SK-N-SH (cell line): Measurements from ENCODE around the gene CA6. TPM values are rescaled to one million over a fixed set of nuclear protein-coding genes. Genes with fewer than 3 reads are reported as not detected.
"Not testable (repeated sequence)": the region's sequence is repeated elsewhere in the genome, so short reads cannot be mapped to it uniquely, and the experiment has no call there.

ENCODE experiments used
- CTCF ChIA-PET: fragments of 300-600, 350-600 bp; formaldehyde crosslinking; extraction: SDS; loops from one replicate; lab custom pipeline; 2021; lab: Yijun Ruan, JAX
- POLR2A ChIA-PET: fragments of 350-600 bp; sonication (Branson Sonifier 250); formaldehyde crosslinking; extraction: SDS; loops from one replicate; lab custom pipeline; 2020; ENCODE audit warnings: antibody characterized with exemption, inconsistent platforms; lab: Yijun Ruan, JAX
- DNase-seq: peaks from one replicate; pipeline ENCODE4 v3.0.0; 2012
- H2AFZ ChIP-seq: fragments of 200-600 bp; sonication (generic); 2 replicates; pipeline ENCODE4 v1.8.1; 2016; ENCODE audit warnings: antibody characterized with exemption, mild to moderate bottlenecking, low read depth
- H3F3A ChIP-seq: fragments of 200-600 bp; sonication (generic); replicated peaks from 2 replicates; pipeline ENCODE3; 2016; ENCODE audit warnings: antibody characterized with exemption, mild to moderate bottlenecking; ENCODE audit not compliant: insufficient read depth
- H3K27ac ChIP-seq, 2 experiments: fragments of 200-500 bp in 1 of 2; fragments of 200-600 bp in 1 of 2; sonication (Bioruptor generic) in 1 of 2; sonication (generic), shearing (Covaris generic) in 1 of 2; 2 replicates each; pipeline versions ENCODE4 v1.5.1 to v1.6.1; 2014 to 2016; ENCODE audit warnings: low read depth in 2 of 2, inconsistent platforms in 1 of 2, low read length in 1 of 2, mild to moderate bottlenecking in 1 of 2, mixed read lengths in 1 of 2
- H3K27me3 ChIP-seq: fragments of 200-600 bp; sonication (generic), shearing (Covaris generic); 2 replicates; pipeline ENCODE4 v1.6.1; 2016; ENCODE audit warnings: mixed run types; ENCODE audit not compliant: insufficient read depth
- H3K36me3 ChIP-seq, 2 experiments: fragments of 200-500 bp in 1 of 2; fragments of 200-600 bp in 1 of 2; sonication (Bioruptor generic) in 1 of 2; sonication (generic) in 1 of 2; replicated peaks in 1 of 2; 2 replicates each; pipeline versions ENCODE3 to v1.5.1; 2014 to 2016; ENCODE audit warnings: low read length in 1 of 2, mild to moderate bottlenecking in 1 of 2; ENCODE audit not compliant: insufficient read depth in 2 of 2, control insufficient read depth in 1 of 2
- H3K4me1 ChIP-seq, 2 experiments: fragments of 200-500 bp in 1 of 2; fragments of 200-600 bp in 1 of 2; sonication (Bioruptor generic) in 1 of 2; sonication (generic), shearing (Covaris generic) in 1 of 2; 2 replicates each; pipeline versions ENCODE4 v1.5.1 to v1.6.1; 2014 to 2016; ENCODE audit warnings: low read depth in 1 of 2, low read length in 1 of 2, mixed run types in 1 of 2; ENCODE audit not compliant: insufficient read depth in 2 of 2, control insufficient read depth in 1 of 2
- H3K4me2 ChIP-seq: fragments of 200-600 bp; sonication (generic), shearing (Covaris generic); 2 replicates; pipeline ENCODE4 v1.6.1; 2017; ENCODE audit warnings: mixed run types
- H3K4me3 ChIP-seq, 2 experiments: fragments of 200-500 bp in 1 of 2; fragments of 200-600 bp in 1 of 2; sonication (Bioruptor generic) in 1 of 2; sonication (generic), shearing (Covaris generic) in 1 of 2; 2 replicates each; pipeline versions ENCODE4 v1.5.1 to v1.8.1; 2014 to 2016; ENCODE audit warnings: low read depth in 2 of 2, inconsistent platforms in 1 of 2, low read length in 1 of 2, mild to moderate bottlenecking in 1 of 2, mixed read lengths in 1 of 2, moderate library complexity in 1 of 2
- H3K79me2 ChIP-seq: fragments of 200-600 bp; sonication (generic); 2 replicates; pipeline ENCODE4 v1.8.1; 2017; ENCODE audit warnings: mild to moderate bottlenecking; ENCODE audit not compliant: insufficient read depth
- H3K9ac ChIP-seq: fragments of 200-600 bp; sonication (generic); 2 replicates; pipeline ENCODE4 v1.6.1; 2017; ENCODE audit warnings: mixed run types
- H3K9me2 ChIP-seq: fragments of 200-600 bp; sonication (generic); 2 replicates; pipeline ENCODE4 v1.6.1; 2017; ENCODE audit warnings: mixed run types
- H3K9me3 ChIP-seq: fragments of 200-600 bp; sonication (generic); 2 replicates; pipeline ENCODE4 v1.6.1; 2017; ENCODE audit warnings: mixed run types, mild to moderate bottlenecking, moderate library complexity
- H4K20me1 ChIP-seq: fragments of 200-600 bp; sonication (generic); 2 replicates; pipeline ENCODE4 v1.6.1; 2017; ENCODE audit warnings: mild to moderate bottlenecking, mixed run types; ENCODE audit not compliant: insufficient read depth
- CHD2 ChIP-seq: fragments of 150-350 bp; IDR thresholded peaks from 2 replicates; pipeline ENCODE4 v1.6.1; 2018; ENCODE audit warnings: low read length; ENCODE audit not compliant: partially characterized antibody
- FOXJ3 ChIP-seq: sonication (generic); formaldehyde crosslinking; IDR thresholded peaks from 2 replicates; pipeline ENCODE4 v1.5.1; 2020; ENCODE audit warnings: mild to moderate bottlenecking, missing genetic modification reagents
- GATA2 ChIP-seq: sonication (generic); formaldehyde crosslinking; IDR thresholded peaks from 2 replicates; pipeline ENCODE4 v1.5.0; 2020; ENCODE audit warnings: mild to moderate bottlenecking, missing genetic modification reagents
- NRF1 ChIP-seq: IDR thresholded peaks from 2 replicates; pipeline ENCODE4 v1.6.1; 2012; ENCODE audit warnings: low read depth, mild to moderate bottlenecking, low read length
- RAD21 ChIP-seq: IDR thresholded peaks from 2 replicates; pipeline ENCODE4 v1.6.1; 2012; ENCODE audit warnings: mild to moderate bottlenecking, low read length
- TCF12 ChIP-seq: IDR thresholded peaks from 2 replicates; pipeline ENCODE4 v1.4.0; 2012
- WGBS: methylation state at CpG from one replicate; pipeline ENCODE4 v1.1.6; 2017; ENCODE audit warnings: low lambda C conversion rate; 5-methylcytosine and 5-hydroxymethylcytosine counted together
- polyA plus RNA-seq, 3 experiments: library from polyadenylated mRNA; depleted of rRNA; stranded (reverse); fragments of >200 nt; gene quantifications; 2 replicates each; pipeline ENCODE4 v1.2.3, GENCODE V29; 2012
- TF ChIP-seq, protein P1 (sequence below): fragments of 150-350 bp; IDR thresholded peaks from 2 replicates; pipeline ENCODE4 v1.6.1; 2016; ENCODE audit warnings: mild to moderate bottlenecking, low read depth, low read length

CA6 gene
- polyA plus RNA-seq, 1 of the 3 experiments (the other 2 are of a cell fraction) = not detected

DNA sequence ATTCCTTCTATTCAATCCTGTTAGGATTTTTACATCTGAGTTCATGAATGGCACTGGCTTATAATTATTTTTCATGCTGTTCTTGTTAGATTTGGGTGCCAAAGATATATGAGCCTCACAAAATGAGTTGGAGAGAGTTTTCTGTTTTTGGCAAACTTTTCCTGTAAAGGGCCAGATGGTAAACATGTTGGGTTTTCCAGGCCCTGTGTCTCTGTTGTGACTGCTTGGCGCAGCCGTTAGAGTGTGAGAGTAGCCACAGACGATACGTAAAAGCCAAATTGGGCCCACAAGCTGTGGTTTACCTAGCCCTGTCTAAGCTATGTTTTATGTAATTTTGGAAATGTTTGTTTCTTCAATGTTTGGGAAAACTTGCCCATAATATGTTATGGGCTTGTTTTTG lies 15.6 kb upstream of the CA6 start (continued):
- TF ChIP-seq, protein P1, sequence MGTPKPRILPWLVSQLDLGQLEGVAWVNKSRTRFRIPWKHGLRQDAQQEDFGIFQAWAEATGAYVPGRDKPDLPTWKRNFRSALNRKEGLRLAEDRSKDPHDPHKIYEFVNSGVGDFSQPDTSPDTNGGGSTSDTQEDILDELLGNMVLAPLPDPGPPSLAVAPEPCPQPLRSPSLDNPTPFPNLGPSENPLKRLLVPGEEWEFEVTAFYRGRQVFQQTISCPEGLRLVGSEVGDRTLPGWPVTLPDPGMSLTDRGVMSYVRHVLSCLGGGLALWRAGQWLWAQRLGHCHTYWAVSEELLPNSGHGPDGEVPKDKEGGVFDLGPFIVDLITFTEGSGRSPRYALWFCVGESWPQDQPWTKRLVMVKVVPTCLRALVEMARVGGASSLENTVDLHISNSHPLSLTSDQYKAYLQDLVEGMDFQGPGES = no peak
- TF ChIP-seq RAD21 = no peak

DNA sequence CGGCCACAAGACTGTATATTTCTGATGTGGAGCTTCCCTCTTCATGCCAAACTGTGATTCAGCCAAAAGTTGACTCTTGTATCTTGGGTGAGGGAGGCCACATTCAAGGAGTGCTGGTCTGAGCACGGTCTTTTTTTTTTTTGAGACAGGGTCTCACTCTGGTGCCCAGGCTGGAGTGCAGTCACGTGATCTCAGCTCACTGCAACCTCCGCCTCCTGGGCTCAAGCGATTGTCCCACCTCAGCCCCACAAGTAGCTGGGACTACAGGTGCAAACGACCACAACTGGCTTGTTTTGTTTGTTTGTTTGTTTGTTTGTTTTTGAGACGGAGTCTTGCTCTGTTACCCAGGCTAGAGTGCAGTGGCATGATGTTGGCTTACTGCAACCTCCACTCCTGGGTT lies 8.6 kb upstream of the CA6 start:
- POLR2A ChIA-PET = not testable (repeated sequence)

DNA sequence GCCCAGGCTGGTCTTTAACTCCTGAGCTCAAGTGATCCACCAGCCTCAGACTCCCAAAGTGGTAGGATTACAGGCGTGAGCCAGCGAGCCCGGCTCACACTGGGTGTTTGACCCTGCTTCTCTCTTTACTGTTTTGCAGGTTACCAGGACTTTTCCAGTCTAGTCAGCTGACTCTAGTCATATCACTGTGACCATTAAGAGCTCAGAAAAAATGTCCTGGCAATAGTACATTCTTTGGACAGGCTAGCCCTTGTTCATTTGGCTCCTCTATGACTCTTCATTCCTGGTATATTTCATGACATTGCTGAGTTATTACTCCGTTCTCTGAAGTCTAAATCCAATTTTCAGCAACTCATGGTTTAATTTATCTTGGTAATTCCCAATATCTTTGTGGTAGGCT lies 8.0 kb upstream of the CA6 start:
- DNase-seq = no peak
- 87% methylated on average over 4 of the region's 4 CpGs for WGBS
- H3K79me2 ChIP-seq = no peaks in the 10 kb centered on the region
- no peaks in the 10 kb centered on the region for H4K20me1 ChIP-seq
- no peak overlapping the region for H3K4me2 ChIP-seq
- H3K36me3 ChIP-seq = no peaks in the 10 kb centered on the region
- no peaks in the 10 kb centered on the region for H3F3A ChIP-seq
- ChIA-PET CTCF (interaction anchor here (1.2 to 1.5 kb wide), 3 partner anchors 20 to 554 kb away, joined by 3 to 4 read pairs (median 3); no protein-coding TSS in a partner anchor), POLR2A (no interaction called here)
- H3K4me3 ChIP-seq = no peak overlapping the region
- H3K4me1 ChIP-seq = no peaks in the 10 kb centered on the region
- no peaks in the 10 kb centered on the region for H3K9me2 ChIP-seq
- H2AFZ ChIP-seq = no peak overlapping the region
- H3K9ac ChIP-seq = no peak overlapping the region
- H3K27ac ChIP-seq = no peak overlapping the region; a peak in 1 of 4 replicates
- TF ChIP-seq FOXJ3 (CRISPR knock-in tag) (no peak), RAD21 (no peak), GATA2 (CRISPR knock-in tag) (no peak), TCF12 (no peak), CHD2 (no peak), NRF1 (no peak)
- TF ChIP-seq, protein P1 = no peak
- H3K27me3 ChIP-seq = no peaks in the 10 kb centered on the region
- H3K9me3 ChIP-seq = no peaks in the 10 kb centered on the region

More for the DNA sequence above, 8.6 kb upstream of the CA6 start:
- not testable (repeated sequence) for H3K9me2 ChIP-seq, H2AFZ ChIP-seq, H3K9ac ChIP-seq, H3K9me3 ChIP-seq, H3K4me2 ChIP-seq, H3K27me3 ChIP-seq, H3F3A ChIP-seq, DNase-seq, H3K4me3 ChIP-seq, H3K79me2 ChIP-seq, H3K4me1 ChIP-seq, H3K36me3 ChIP-seq, H4K20me1 ChIP-seq, H3K27ac ChIP-seq
- WGBS = 73% methylated on average over 6 of the region's 7 CpGs
- CTCF ChIA-PET = interaction anchor here (1.2 to 1.5 kb wide), 2 partner anchors 19 to 52 kb away, joined by 3 to 4 read pairs; no protein-coding TSS in a partner anchor
